Trophoblast cell (in vitro differentiated cells and primary cell): ENCODE measurements around the gene RSRC2.
A peak's percentile ranks its signal among the peaks of the same experiment; 100 is the strongest.

ENCODE experiments used
- DNase-seq, 2 donors: peaks; one replicate each; pipeline ENCODE4 v3.0.0-alpha.2; 2016
- H2AFZ ChIP-seq: 2 replicates; pipeline ENCODE4 v1.6.1; 2013; ENCODE audit warnings: low read length, moderate library complexity, mild to moderate bottlenecking; ENCODE audit not compliant: insufficient read depth, poor library complexity
- H2AK5ac ChIP-seq: 2 replicates; pipeline ENCODE4 v1.6.1; 2013; ENCODE audit warnings: mild to moderate bottlenecking, low read length
- H2BK120ac ChIP-seq: 2 replicates; pipeline ENCODE4 v1.6.1; 2013; ENCODE audit warnings: low read length, mild to moderate bottlenecking, moderate library complexity; ENCODE audit not compliant: insufficient read depth, poor library complexity
- H2BK12ac ChIP-seq: 2 replicates; pipeline ENCODE4 v1.6.1; 2013; ENCODE audit warnings: mild to moderate bottlenecking, low read length, moderate library complexity
- H2BK5ac ChIP-seq: 2 replicates; pipeline ENCODE4 v1.6.1; 2013; ENCODE audit warnings: low read length, low read depth, moderate library complexity, mild to moderate bottlenecking; ENCODE audit not compliant: poor library complexity
- H3K14ac ChIP-seq: 2 replicates; pipeline ENCODE4 v1.6.1; 2013; ENCODE audit warnings: mild to moderate bottlenecking, low read length
- H3K18ac ChIP-seq: 2 replicates; pipeline ENCODE4 v1.6.1; 2013; ENCODE audit warnings: mild to moderate bottlenecking, low read length
- H3K23ac ChIP-seq: 2 replicates; pipeline ENCODE4 v1.6.1; 2013; ENCODE audit warnings: low read length
- H3K27ac ChIP-seq: 2 replicates; pipeline ENCODE4 v1.5.1; 2013; ENCODE audit warnings: low read depth, mild to moderate bottlenecking, inconsistent platforms, low read length, moderate library complexity
- H3K27me3 ChIP-seq: 2 replicates; pipeline ENCODE4 v1.6.1; 2013; ENCODE audit warnings: inconsistent platforms, mild to moderate bottlenecking, low read length, moderate library complexity; ENCODE audit not compliant: insufficient read depth
- H3K36me3 ChIP-seq, 2 experiments: 1 replicate in 1 of 2; 2 replicates in 1 of 2; pipeline ENCODE4 v1.6.1; 2013; ENCODE audit warnings: low read length in 2 of 2, mild to moderate bottlenecking in 2 of 2, moderate library complexity in 1 of 2; ENCODE audit not compliant: insufficient read depth in 2 of 2, control insufficient read depth in 1 of 2
- H3K4ac ChIP-seq: 2 replicates; pipeline ENCODE4 v1.6.1; 2013; ENCODE audit warnings: low read depth, mild to moderate bottlenecking, low read length, moderate library complexity
- H3K4me1 ChIP-seq, 2 experiments: 1 replicate in 1 of 2; 2 replicates in 1 of 2; pipeline ENCODE4 v1.6.1; 2013; ENCODE audit warnings: low read length in 2 of 2, mild to moderate bottlenecking in 2 of 2, moderate library complexity in 1 of 2; ENCODE audit not compliant: insufficient read depth in 2 of 2, control insufficient read depth in 1 of 2
- H3K4me2 ChIP-seq: 2 replicates; pipeline ENCODE4 v1.6.1; 2013; ENCODE audit warnings: inconsistent platforms, mild to moderate bottlenecking, low read length, moderate library complexity
- H3K4me3 ChIP-seq: 2 replicates; pipeline ENCODE4 v1.5.1; 2013; ENCODE audit warnings: mild to moderate bottlenecking, low read depth, low read length, inconsistent platforms
- H3K79me1 ChIP-seq: one replicate; pipeline ENCODE4 v1.6.1; 2013; ENCODE audit warnings: low read length
- H3K79me2 ChIP-seq: 2 replicates; pipeline ENCODE4 v1.6.1; 2013; ENCODE audit warnings: low read length, mild to moderate bottlenecking; ENCODE audit not compliant: control insufficient read depth, insufficient read depth, poor library complexity
- H3K9ac ChIP-seq: 2 replicates; pipeline ENCODE4 v1.6.1; 2013; ENCODE audit warnings: mild to moderate bottlenecking, low read length
- H3K9me3 ChIP-seq: 2 replicates; pipeline ENCODE4 v1.6.1; 2013; ENCODE audit warnings: low read depth, mild to moderate bottlenecking, control low read depth, inconsistent platforms, low read length; ENCODE audit not compliant: insufficient read depth
- H4K12ac ChIP-seq: 2 replicates; pipeline ENCODE4 v1.6.1; 2013; ENCODE audit warnings: low read depth, mild to moderate bottlenecking, low read length, moderate library complexity
- H4K8ac ChIP-seq: 2 replicates; pipeline ENCODE4 v1.6.1; 2013; ENCODE audit warnings: low read depth, mild to moderate bottlenecking, low read length, moderate library complexity
- H4K91ac ChIP-seq: one replicate; pipeline ENCODE4 v1.6.1; 2013; ENCODE audit warnings: low read depth, mild to moderate bottlenecking, low read length, moderate library complexity
- WGBS: extraction: QIAGEN DNeasy Blood & Tissue Kit; methylation state at CpG from one replicate; pipeline ENCODE4 v1.1.7; 2013; ENCODE audit warnings: missing lambda C conversion rate; ENCODE audit not compliant: insufficient read length, insufficient coverage; ENCODE audit errors: extremely low coverage; 5-methylcytosine and 5-hydroxymethylcytosine counted together

The RSRC2 gene

GRCh38 chr12:122458105-122459035 is 68.4 kb downstream of the RSRC2 start:
- no peaks in the 10 kb centered on the region for H3K27me3 ChIP-seq
- H2AFZ ChIP-seq: no peak overlapping the region
- H3K79me2 ChIP-seq: no peaks in the 10 kb centered on the region
- no peak overlapping the region for H3K18ac ChIP-seq
- no peak overlapping the region for H3K23ac ChIP-seq
- H3K36me3 ChIP-seq: no peaks in the 10 kb centered on the region
- no peak overlapping the region for H2BK5ac ChIP-seq
- no peak overlapping the region for H4K12ac ChIP-seq
- no peak overlapping the region for H3K9ac ChIP-seq
- H3K4ac ChIP-seq: no peak overlapping the region
- H3K79me1 ChIP-seq: no peaks in the 10 kb centered on the region
- no peak overlapping the region for H4K91ac ChIP-seq
- H3K4me1 ChIP-seq: peaks cover 0 to 2% of the 10 kb centered on the region in 2 experiments
- H3K9me3 ChIP-seq: no peaks in the 10 kb centered on the region
- H2AK5ac ChIP-seq: no peak overlapping the region
- WGBS: no CpG with 5 or more reads among the region's 17 CpGs
- H3K14ac ChIP-seq: no peak overlapping the region
- no peak overlapping the region for H2BK120ac ChIP-seq
- no peak overlapping the region for H3K4me3 ChIP-seq
- no peak overlapping the region for H4K8ac ChIP-seq
- no peak for DNase-seq
- H3K27ac ChIP-seq: no peak overlapping the region
- H3K4me2 ChIP-seq: no peak overlapping the region
- H2BK12ac ChIP-seq: no peak overlapping the region

GRCh38 chr12:122457627-122458026 is 69.1 kb downstream of the RSRC2 start:
- Histone ChIP-seq H4K8ac (no peak overlapping the region), H2BK120ac (no peak overlapping the region), H3K79me2 (no peaks in the 10 kb centered on the region), H3K9ac (no peak overlapping the region), H3K18ac (no peak overlapping the region), H3K23ac (no peak overlapping the region), H4K91ac (no peak overlapping the region), H3K27ac (no peak overlapping the region), H3K36me3 (no peaks in the 10 kb centered on the region), H3K27me3 (no peaks in the 10 kb centered on the region), H2AFZ (no peak overlapping the region), H3K4me1 (peaks cover 0 to 2% of the 10 kb centered on the region in 2 experiments), H2BK12ac (no peak overlapping the region), H2AK5ac (no peak overlapping the region), H3K14ac (no peak overlapping the region), H3K4me2 (no peak overlapping the region), H2BK5ac (no peak overlapping the region), H4K12ac (no peak overlapping the region), H3K4ac (no peak overlapping the region), H3K79me1 (no peaks in the 10 kb centered on the region), H3K4me3 (no peak overlapping the region), H3K9me3 (no peaks in the 10 kb centered on the region)
- no peak for DNase-seq
- WGBS: no CpG with 5 or more reads among the region's 2 CpGs

GRCh38 chr12:122454739-122455138 is 72.0 kb downstream of the RSRC2 start:
- H3K4me3 ChIP-seq: no peak overlapping the region
- no peak overlapping the region for H3K27ac ChIP-seq
- peaks cover 0 to 2% of the 10 kb centered on the region in 2 experiments for H3K4me1 ChIP-seq
- H3K23ac ChIP-seq: no peak overlapping the region
- H3K9me3 ChIP-seq: no peaks in the 10 kb centered on the region
- H2AFZ ChIP-seq: no peak overlapping the region
- no peaks in the 10 kb centered on the region for H3K79me2 ChIP-seq
- no peak overlapping the region for H3K4me2 ChIP-seq
- no peak for DNase-seq
- WGBS: no CpG with 5 or more reads among the region's 6 CpGs
- no peak overlapping the region for H3K4ac ChIP-seq
- H2BK12ac ChIP-seq: no peak overlapping the region
- H2BK120ac ChIP-seq: no peak overlapping the region
- H3K27me3 ChIP-seq: no peaks in the 10 kb centered on the region
- H3K9ac ChIP-seq: no peak overlapping the region
- no peak overlapping the region for H4K8ac ChIP-seq
- H3K14ac ChIP-seq: no peak overlapping the region
- H3K18ac ChIP-seq: no peak overlapping the region
- H2BK5ac ChIP-seq: no peak overlapping the region
- no peak overlapping the region for H4K12ac ChIP-seq
- no peak overlapping the region for H4K91ac ChIP-seq
- peaks cover 0 to 1% of the 10 kb centered on the region in 2 experiments for H3K36me3 ChIP-seq
- H2AK5ac ChIP-seq: no peak overlapping the region
- peaks cover 4% of the 10 kb centered on the region for H3K79me1 ChIP-seq

- no peak overlapping the region for H2BK120ac ChIP-seq
- no peak overlapping the region for H3K9ac ChIP-seq
- no peak overlapping the region for H2AFZ ChIP-seq
- H3K79me1 ChIP-seq: peaks cover 7% of the 10 kb centered on the region
- no peak for DNase-seq
- H3K4ac ChIP-seq: no peak overlapping the region
- no peak overlapping the region for H2AK5ac ChIP-seq
- no peak overlapping the region for H3K14ac ChIP-seq
- peaks cover 0 to 2% of the 10 kb centered on the region in 2 experiments for H3K4me1 ChIP-seq
- no peaks in the 10 kb centered on the region for H3K27me3 ChIP-seq
- no peak overlapping the region for H3K18ac ChIP-seq
- WGBS: no CpG with 5 or more reads among the region's 12 CpGs
- H2BK12ac ChIP-seq: no peak overlapping the region
- H4K91ac ChIP-seq: no peak overlapping the region
- peak overlapping the region; percentile 61 for H4K8ac ChIP-seq
- no peaks in the 10 kb centered on the region for H3K9me3 ChIP-seq
- H3K27ac ChIP-seq: no peak overlapping the region
- H3K79me2 ChIP-seq: no peaks in the 10 kb centered on the region
- no peak overlapping the region for H4K12ac ChIP-seq
- H3K4me2 ChIP-seq: no peak overlapping the region
- no peak overlapping the region for H3K4me3 ChIP-seq
- H3K36me3 ChIP-seq: peaks cover 0 to 1% of the 10 kb centered on the region in 2 experiments
- no peak overlapping the region for H2BK5ac ChIP-seq
- no peak overlapping the region for H3K23ac ChIP-seq
Measured at GRCh38 chr12:122454250-122454721, 72.5 kb downstream of the RSRC2 start.
